B cell (primary cell): ENCODE results near the gene SERPINE1. TPM values are rescaled to one million over a fixed set of nuclear protein-coding genes. Genes with fewer than 3 reads are reported as not detected.

Experiments
- ATAC-seq: fragments of 200-7000 bp; cut with Tn5 transposase; one replicate; pipeline ENCODE4 v1.10.0; 2021; ENCODE audit warnings: low read depth, mild to moderate bottlenecking, moderate number of reproducible peaks, moderate library complexity
- CTCF ChIA-PET: fragments of 350-600 bp; sonication (Branson Sonifier 250); formaldehyde crosslinking; loops from one replicate; lab custom pipeline; 2021; ENCODE audit warnings: antibody characterized with exemption, inconsistent platforms; lab: Charles Lee
- POLR2A ChIA-PET: fragments of 350-600 bp; sonication (Branson Sonifier 250); formaldehyde crosslinking; loops from one replicate; lab custom pipeline; 2021; ENCODE audit warnings: antibody characterized with exemption; lab: Charles Lee
- DNase-seq: peaks from one replicate; pipeline ENCODE4 v3.0.0; 2013
- H2AFZ ChIP-seq: 2 replicates; pipeline ENCODE4 v1.6.1; 2012; ENCODE audit warnings: mild to moderate bottlenecking, low read depth, low read length; ENCODE audit not compliant: insufficient read depth, poor library complexity, severe bottlenecking
- H3K27ac ChIP-seq, 2 donors: 1 replicate in 1 of 2; 2 replicates in 1 of 2; pipeline ENCODE4 v1.5.1; 2012 to 2013; ENCODE audit warnings: low read length in 2 of 2, mild to moderate bottlenecking in 2 of 2, moderate library complexity in 1 of 2
- H3K27me3 ChIP-seq, 4 experiments: fragments of 200-600 bp in 1 of 4; sonication (generic) in 1 of 4; replicated peaks in 1 of 4; 1 replicate in 2 of 4; 2 replicates in 2 of 4; pipeline versions ENCODE4 v1.6.1 to v1.7.0; 2013 to 2016; ENCODE audit warnings: low read length in 3 of 4, mild to moderate bottlenecking in 2 of 4, mixed read lengths in 1 of 4, moderate library complexity in 1 of 4; ENCODE audit not compliant: insufficient read depth in 4 of 4, control insufficient read depth in 3 of 4; ENCODE audit errors: control extremely low read depth in 1 of 4
- H3K36me3 ChIP-seq, 2 experiments: replicated peaks in 1 of 2; 1 replicate in 1 of 2; 2 replicates in 1 of 2; pipeline versions ENCODE4 v1.6.1 to v1.7.1; 2013; ENCODE audit warnings: low read length in 1 of 2; ENCODE audit not compliant: insufficient read depth in 2 of 2, control insufficient read depth in 1 of 2; ENCODE audit errors: control extremely low read depth in 1 of 2, extremely low read depth in 1 of 2
- H3K4me1 ChIP-seq, 2 donors: fragments of 200-600 bp in 1 of 2; sonication (generic) in 1 of 2; 1 replicate in 1 of 2; 2 replicates in 1 of 2; pipeline versions ENCODE4 v1.5.1 to v1.6.1; 2013 to 2017; ENCODE audit warnings: low read length in 2 of 2; ENCODE audit not compliant: control insufficient read depth in 2 of 2, insufficient read depth in 2 of 2
- H3K4me2 ChIP-seq: replicated peaks from 2 replicates; pipeline ENCODE3; 2012; ENCODE audit warnings: mild to moderate bottlenecking, low read depth, low read length; ENCODE audit not compliant: poor library complexity, severe bottlenecking
- H3K4me3 ChIP-seq, 5 experiments: fragments of 200-600 bp in 1 of 5; sonication (generic) in 1 of 5; 1 replicate in 3 of 5; 2 replicates in 2 of 5; pipeline versions ENCODE4 v1.5.1 to v1.7.0; 2011 to 2016; ENCODE audit warnings: low read length in 4 of 5, mild to moderate bottlenecking in 4 of 5, low read depth in 2 of 5, control low read depth in 1 of 5, moderate library complexity in 1 of 5; ENCODE audit not compliant: insufficient read depth in 1 of 5; ENCODE audit errors: control extremely low read depth in 1 of 5, extremely low read depth in 1 of 5
- H3K79me2 ChIP-seq: fragments of 200-600 bp; sonication (generic); one replicate; pipeline ENCODE4 v1.6.0; 2016; ENCODE audit warnings: low read length; ENCODE audit not compliant: control insufficient read depth, insufficient read depth
- H3K9ac ChIP-seq: fragments of 200-600 bp; sonication (generic); 2 replicates; pipeline ENCODE4 v1.6.1; 2017; ENCODE audit warnings: mild to moderate bottlenecking, low read length, moderate library complexity
- H3K9me3 ChIP-seq, 3 donors: one replicate each; pipeline versions ENCODE4 v1.6.1 to v1.7.1; 2013; ENCODE audit warnings: low read length in 2 of 3; ENCODE audit not compliant: control insufficient read depth in 2 of 3, insufficient read depth in 1 of 3; ENCODE audit errors: control extremely low read depth in 1 of 3
- H4K20me1 ChIP-seq: 2 replicates; pipeline ENCODE4 v1.6.0; 2012; ENCODE audit warnings: mild to moderate bottlenecking, low read length; ENCODE audit not compliant: insufficient read depth, control insufficient read depth, poor library complexity, severe bottlenecking
- H3K27ac Mint-ChIP-seq: one replicate; pipeline ENCODE4 v1.8.0; 2021; ENCODE audit warnings: mixed read lengths
- H3K27me3 Mint-ChIP-seq: one replicate; pipeline ENCODE4 v1.8.0; 2021; ENCODE audit warnings: mixed read lengths
- H3K4me1 Mint-ChIP-seq: one replicate; pipeline ENCODE4 v1.8.0; 2021; ENCODE audit warnings: mixed read lengths
- H3K4me3 Mint-ChIP-seq: one replicate; pipeline ENCODE4 v1.8.0; 2021; ENCODE audit warnings: mixed read lengths
- H3K9me3 Mint-ChIP-seq: one replicate; pipeline ENCODE4 v1.8.0; 2022; ENCODE audit warnings: mixed read lengths; ENCODE audit not compliant: insufficient read depth
- EZH2 ChIP-seq: IDR thresholded peaks from 2 replicates; pipeline ENCODE4 v1.6.1; 2012; ENCODE audit warnings: borderline replicate concordance, low read depth, mild to moderate bottlenecking, moderate library complexity, low read length; ENCODE audit not compliant: insufficient read depth, poor library complexity, severe bottlenecking
- WGBS: methylation state at CpG from one replicate; pipeline ENCODE4 v1.1.5; 2013; ENCODE audit warnings: missing lambda C conversion rate; ENCODE audit not compliant: insufficient coverage; 5-methylcytosine and 5-hydroxymethylcytosine counted together
- intact Hi-C: fragments of 100-400 bp; cut with micrococcal nuclease; formaldehyde crosslinking; loops from one replicate; pipeline ENCODE4 v1.10.0; 2022
- polyA plus RNA-seq: library from polyadenylated mRNA; depleted of rRNA; stranded (reverse); fragments of >200 nt; gene quantifications from 2 replicates; pipeline ENCODE4 v1.2.3, GENCODE V29; 2012
- total RNA-seq, 2 donors: library from RNA; stranded (reverse); fragments of 120-200 nt in 1 of 2; gene quantifications; 1 replicate in 1 of 2; 2 replicates in 1 of 2; pipeline versions ENCODE4 v1.2.3 to v1.2.4, GENCODE V29; 2013 to 2022
- TF ChIP-seq, protein P1 (sequence below): fragments of 200-600 bp; IDR thresholded peaks from one replicate; pipeline ENCODE4 v1.8.0; 2022; ENCODE audit warnings: antibody characterized with exemption, mild to moderate bottlenecking

SERPINE1 gene
- total and polyA plus RNA-seq, 2 donors (not counting 1 experiment from before 2014, with no cell fraction given): 0.07 to 0.09 TPM

DNA sequence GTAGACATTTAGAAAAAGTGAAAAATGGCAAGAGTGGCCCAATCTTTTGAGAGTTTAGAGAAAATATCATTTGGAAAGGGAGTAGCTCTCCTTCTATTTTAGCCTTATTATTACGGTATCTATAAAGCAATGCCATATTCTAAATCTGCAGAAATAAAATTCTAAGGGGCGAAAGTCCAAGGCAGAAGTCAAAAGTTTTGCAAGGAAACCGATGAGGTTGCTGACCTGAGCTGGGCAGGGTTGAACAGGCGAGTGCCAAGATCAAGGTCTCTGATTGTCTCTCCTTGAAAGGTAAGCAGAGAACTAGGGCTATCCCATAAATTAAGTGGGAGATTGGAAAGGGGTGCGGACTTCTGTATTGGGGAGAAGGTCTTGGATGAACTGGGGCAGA, 30.0 kb upstream of the SERPINE1 start:
- H3K9ac ChIP-seq: no peak overlapping the region
- ChIA-PET CTCF (interaction anchor here (0.6 to 0.8 kb wide), 2 partner anchors 38 to 96 kb away, joined by 3 to 6 read pairs; no protein-coding TSS in a partner anchor), POLR2A (interaction anchor here (0.6 kb wide), 1 partner anchor 17 kb away, joined by 3 read pairs; no protein-coding TSS in a partner anchor)
- no peaks in the 10 kb centered on the region for H3K79me2 ChIP-seq
- H2AFZ ChIP-seq: no peak overlapping the region
- H3K4me3 Mint-ChIP-seq: no peak overlapping the region
- H3K9me3 ChIP-seq: peaks cover 0 to 5% (median 0%) of the 10 kb centered on the region in 3 donors
- intact Hi-C loops: no loop called here
- no peak for TF ChIP-seq EZH2
- TF ChIP-seq, protein P1, sequence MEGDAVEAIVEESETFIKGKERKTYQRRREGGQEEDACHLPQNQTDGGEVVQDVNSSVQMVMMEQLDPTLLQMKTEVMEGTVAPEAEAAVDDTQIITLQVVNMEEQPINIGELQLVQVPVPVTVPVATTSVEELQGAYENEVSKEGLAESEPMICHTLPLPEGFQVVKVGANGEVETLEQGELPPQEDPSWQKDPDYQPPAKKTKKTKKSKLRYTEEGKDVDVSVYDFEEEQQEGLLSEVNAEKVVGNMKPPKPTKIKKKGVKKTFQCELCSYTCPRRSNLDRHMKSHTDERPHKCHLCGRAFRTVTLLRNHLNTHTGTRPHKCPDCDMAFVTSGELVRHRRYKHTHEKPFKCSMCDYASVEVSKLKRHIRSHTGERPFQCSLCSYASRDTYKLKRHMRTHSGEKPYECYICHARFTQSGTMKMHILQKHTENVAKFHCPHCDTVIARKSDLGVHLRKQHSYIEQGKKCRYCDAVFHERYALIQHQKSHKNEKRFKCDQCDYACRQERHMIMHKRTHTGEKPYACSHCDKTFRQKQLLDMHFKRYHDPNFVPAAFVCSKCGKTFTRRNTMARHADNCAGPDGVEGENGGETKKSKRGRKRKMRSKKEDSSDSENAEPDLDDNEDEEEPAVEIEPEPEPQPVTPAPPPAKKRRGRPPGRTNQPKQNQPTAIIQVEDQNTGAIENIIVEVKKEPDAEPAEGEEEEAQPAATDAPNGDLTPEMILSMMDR: no peak
- H3K36me3 ChIP-seq: no peaks in the 10 kb centered on the region
- no peak overlapping the region for H3K4me3 ChIP-seq
- ATAC-seq: no peak
- H3K4me2 ChIP-seq: no peak overlapping the region
- 97% methylated on average over 4 of the region's 5 CpGs for WGBS
- H3K27ac Mint-ChIP-seq: no peak overlapping the region
- peaks cover 3% of the 10 kb centered on the region for H3K4me1 Mint-ChIP-seq
- H3K27ac ChIP-seq: no peak overlapping the region
- peaks cover 13% of the 10 kb centered on the region for H3K27me3 Mint-ChIP-seq
- no peaks in the 10 kb centered on the region for H3K9me3 Mint-ChIP-seq
- H3K4me1 ChIP-seq: no peaks in the 10 kb centered on the region
- DNase-seq: no peak
- peaks cover 34% of the 10 kb centered on the region for H4K20me1 ChIP-seq
- peaks cover 0 to 24% (median 8%) of the 10 kb centered on the region in 4 experiments for H3K27me3 ChIP-seq

DNA sequence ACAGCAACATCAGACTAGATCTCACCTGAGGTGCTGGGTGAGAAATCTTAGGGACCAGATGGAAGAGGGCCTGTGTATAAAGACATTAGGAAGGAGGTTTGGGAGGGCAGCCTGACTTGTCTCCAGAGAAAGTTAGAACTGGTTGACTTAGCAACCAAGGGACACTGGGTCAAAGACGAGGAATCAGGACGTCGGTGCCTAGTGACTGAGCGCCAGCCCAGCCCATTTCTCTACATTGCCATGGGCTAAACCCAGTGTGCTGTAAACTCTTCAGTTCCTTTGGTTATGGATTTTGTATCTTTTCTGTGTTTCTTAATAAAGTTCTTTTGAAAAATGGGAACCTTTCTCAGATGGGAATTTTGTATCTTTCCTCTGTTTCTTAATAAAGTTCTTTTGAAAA, 29.3 kb upstream of the SERPINE1 start:
- Histone ChIP-seq H3K4me2 (no peak overlapping the region), H3K79me2 (no peaks in the 10 kb centered on the region), H2AFZ (no peak overlapping the region), H3K9ac (no peak overlapping the region), H3K4me1 (no peaks in the 10 kb centered on the region), H4K20me1 (peaks cover 34% of the 10 kb centered on the region), H3K9me3 (peaks cover 0 to 5% (median 0%) of the 10 kb centered on the region in 3 donors), H3K4me3 (no peak overlapping the region), H3K27me3 (peaks cover 0 to 29% (median 8%) of the 10 kb centered on the region in 4 experiments), H3K36me3 (no peaks in the 10 kb centered on the region), H3K27ac (no peak overlapping the region)
- H3K27me3 Mint-ChIP-seq: peaks cover 15% of the 10 kb centered on the region
- H3K9me3 Mint-ChIP-seq: no peaks in the 10 kb centered on the region
- WGBS: 93% methylated on average over 4 of the region's 4 CpGs
- TF ChIP-seq, protein P1: no peak
- no peak for TF ChIP-seq EZH2
- H3K27ac Mint-ChIP-seq: no peak overlapping the region
- ChIA-PET CTCF (no interaction called here), POLR2A (no interaction called here)
- intact Hi-C loops: no loop called here
- peaks cover 3% of the 10 kb centered on the region for H3K4me1 Mint-ChIP-seq
- no peak for DNase-seq
- no peak for ATAC-seq
- H3K4me3 Mint-ChIP-seq: no peak overlapping the region
